Measurements from ENCODE around the gene OTOS. TPM values are rescaled to one million over a fixed set of nuclear protein-coding genes. Genes with fewer than 3 reads are reported as not detected.

OTOS gene
- total RNA-seq, 1 donor, result not detected

DNA sequence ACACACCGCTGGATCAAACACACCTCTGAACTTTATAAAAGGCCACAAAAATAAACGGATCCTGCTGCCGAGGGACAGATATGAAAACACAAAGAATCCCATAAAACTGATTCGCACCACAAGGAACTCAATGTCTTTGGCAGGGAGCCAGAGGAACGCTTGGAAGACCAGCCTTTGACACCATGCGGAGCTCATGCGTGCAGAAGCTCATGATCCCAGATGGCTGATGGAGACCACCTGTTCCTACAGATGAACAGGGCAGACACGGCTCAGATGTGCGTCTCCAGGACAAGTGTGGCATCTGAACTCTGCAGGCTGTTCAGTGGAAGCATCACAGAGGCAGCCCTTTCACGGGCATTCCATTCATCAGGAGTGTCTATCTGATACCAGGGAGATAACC is 29.2 kb downstream of the OTOS start:
- no peak overlapping the region for H3K4me3 ChIP-seq (ENCODE audit: low read depth, low read length)
- DNase-seq (ENCODE audit: low read depth), result peak; percentile 58
- TF ChIP-seq, protein P1, sequence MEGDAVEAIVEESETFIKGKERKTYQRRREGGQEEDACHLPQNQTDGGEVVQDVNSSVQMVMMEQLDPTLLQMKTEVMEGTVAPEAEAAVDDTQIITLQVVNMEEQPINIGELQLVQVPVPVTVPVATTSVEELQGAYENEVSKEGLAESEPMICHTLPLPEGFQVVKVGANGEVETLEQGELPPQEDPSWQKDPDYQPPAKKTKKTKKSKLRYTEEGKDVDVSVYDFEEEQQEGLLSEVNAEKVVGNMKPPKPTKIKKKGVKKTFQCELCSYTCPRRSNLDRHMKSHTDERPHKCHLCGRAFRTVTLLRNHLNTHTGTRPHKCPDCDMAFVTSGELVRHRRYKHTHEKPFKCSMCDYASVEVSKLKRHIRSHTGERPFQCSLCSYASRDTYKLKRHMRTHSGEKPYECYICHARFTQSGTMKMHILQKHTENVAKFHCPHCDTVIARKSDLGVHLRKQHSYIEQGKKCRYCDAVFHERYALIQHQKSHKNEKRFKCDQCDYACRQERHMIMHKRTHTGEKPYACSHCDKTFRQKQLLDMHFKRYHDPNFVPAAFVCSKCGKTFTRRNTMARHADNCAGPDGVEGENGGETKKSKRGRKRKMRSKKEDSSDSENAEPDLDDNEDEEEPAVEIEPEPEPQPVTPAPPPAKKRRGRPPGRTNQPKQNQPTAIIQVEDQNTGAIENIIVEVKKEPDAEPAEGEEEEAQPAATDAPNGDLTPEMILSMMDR (IDR thresholded peaks at IDR 0.05; ENCODE audit: insufficient read depth, low read depth, low read length), result no peak

GRCh38 chr2:240109386-240109785 is 31.1 kb downstream of the OTOS start:
- no peak overlapping the region for H3K4me3 ChIP-seq (ENCODE audit: low read depth, low read length)
- no peak for DNase-seq (ENCODE audit: low read depth)
- TF ChIP-seq, protein P1 (IDR thresholded peaks at IDR 0.05; ENCODE audit: insufficient read depth, low read depth, low read length), result no peak

GRCh38 chr2:240107477-240107796 is 33.0 kb downstream of the OTOS start:
- DNase-seq (ENCODE audit: low read depth), result no peak
- H3K4me3 ChIP-seq (ENCODE audit: low read depth, low read length), result no peak overlapping the region
- TF ChIP-seq, protein P1 (IDR thresholded peaks at IDR 0.05; ENCODE audit: insufficient read depth, low read depth, low read length), result no peak

DNA sequence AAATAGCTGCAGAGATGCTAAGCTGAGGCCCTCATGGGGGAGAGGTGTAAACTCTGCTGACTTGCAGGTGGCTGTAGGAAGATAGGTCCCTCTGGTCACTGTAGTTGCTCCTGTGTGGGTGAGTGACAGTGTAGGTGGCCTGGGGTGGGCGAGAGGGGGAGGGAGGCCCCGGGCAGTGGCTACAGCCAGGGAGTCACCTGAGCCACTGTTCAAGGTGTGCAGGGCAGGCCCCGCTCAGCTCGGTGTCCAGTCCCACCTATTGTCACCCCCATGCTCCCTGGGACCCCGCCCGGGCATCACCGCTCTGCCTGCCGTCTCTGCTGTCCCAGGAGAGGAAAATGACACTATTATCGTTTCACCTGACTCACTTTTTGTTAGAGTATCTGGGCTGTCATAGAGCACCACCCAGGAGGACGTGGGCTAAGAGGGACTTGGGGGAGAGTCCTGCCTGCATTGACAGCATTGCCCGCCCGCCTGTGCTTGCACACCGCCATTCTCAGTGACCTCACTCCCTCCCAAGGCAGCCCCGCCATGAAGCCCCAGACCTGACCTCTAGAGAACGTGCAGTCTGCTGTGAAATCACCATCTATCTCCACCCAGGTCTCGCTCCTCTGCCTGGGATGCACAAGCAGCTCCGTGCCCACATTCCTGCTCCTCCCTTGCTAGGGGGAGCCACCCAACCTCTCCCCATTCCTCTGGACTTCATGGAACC is 33.5 kb downstream of the OTOS start:
- no peak for DNase-seq (ENCODE audit: low read depth)
- no peak overlapping the region for H3K4me3 ChIP-seq (ENCODE audit: low read depth, low read length)
- TF ChIP-seq, protein P1 (IDR thresholded peaks at IDR 0.05; ENCODE audit: insufficient read depth, low read depth, low read length), result no peak

GRCh38 chr2:240105982-240106381 is 34.5 kb downstream of the OTOS start:
- no peak for DNase-seq (ENCODE audit: low read depth)
- H3K4me3 ChIP-seq (ENCODE audit: low read depth, low read length), result no peak overlapping the region
- TF ChIP-seq, protein P1 (IDR thresholded peaks at IDR 0.05; ENCODE audit: insufficient read depth, low read depth, low read length), result no peak

GRCh38 chr2:240103136-240103535 is 37.3 kb downstream of the OTOS start:
- no peak for DNase-seq (ENCODE audit: low read depth)
- no peak overlapping the region for H3K4me3 ChIP-seq (ENCODE audit: low read depth, low read length)
- TF ChIP-seq, protein P1 (IDR thresholded peaks at IDR 0.05; ENCODE audit: insufficient read depth, low read depth, low read length), result no peak

- H3K4me3 ChIP-seq (ENCODE audit: low read depth, low read length), result no peak overlapping the region
- TF ChIP-seq, protein P1 (IDR thresholded peaks at IDR 0.05; ENCODE audit: insufficient read depth, low read depth, low read length), result no peak
- no peak for DNase-seq (ENCODE audit: low read depth)
Observed at GRCh38 chr2:240098349-240098748, 42.1 kb downstream of the OTOS start.

Data from fibroblast of villous mesenchyme (primary cell).